ENCODE results near the gene NXPE3. TPM values are rescaled to one million over a fixed set of nuclear protein-coding genes. Genes with fewer than 3 reads are reported as not detected.

The NXPE3 gene
- total RNA-seq, 4 donors from 2014 or later = 8.9 to 15.5 (median 12.5) TPM

GRCh38 chr3:101796077-101796680, 17.2 kb downstream of the NXPE3 start:
- TF ChIP-seq CTCF (IDR thresholded peaks at IDR 0.05; ENCODE audit: low read depth) = no peak

DNA sequence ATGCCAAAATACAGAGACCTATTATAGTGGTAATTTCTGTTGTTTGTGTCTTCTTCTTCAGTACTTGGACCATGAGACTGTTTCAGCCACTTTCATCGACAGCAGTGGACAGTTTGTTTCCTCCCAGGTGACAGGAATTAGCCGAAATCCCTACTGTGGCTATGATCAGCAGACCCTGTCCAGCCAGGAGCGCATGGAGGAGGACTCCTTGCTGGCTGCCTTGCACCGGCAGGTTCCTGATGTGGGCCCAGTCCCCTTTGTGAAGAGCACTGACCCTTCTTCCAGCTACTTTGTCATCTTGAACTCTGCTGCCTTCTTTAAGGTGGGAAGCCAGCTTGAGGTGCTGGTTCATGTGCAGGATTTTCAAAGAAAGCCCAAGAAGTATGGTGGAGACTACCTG, 22.2 kb downstream of the NXPE3 start:
- TF ChIP-seq CTCF (IDR thresholded peaks at IDR 0.05; ENCODE audit: low read depth) = no peak

DNA sequence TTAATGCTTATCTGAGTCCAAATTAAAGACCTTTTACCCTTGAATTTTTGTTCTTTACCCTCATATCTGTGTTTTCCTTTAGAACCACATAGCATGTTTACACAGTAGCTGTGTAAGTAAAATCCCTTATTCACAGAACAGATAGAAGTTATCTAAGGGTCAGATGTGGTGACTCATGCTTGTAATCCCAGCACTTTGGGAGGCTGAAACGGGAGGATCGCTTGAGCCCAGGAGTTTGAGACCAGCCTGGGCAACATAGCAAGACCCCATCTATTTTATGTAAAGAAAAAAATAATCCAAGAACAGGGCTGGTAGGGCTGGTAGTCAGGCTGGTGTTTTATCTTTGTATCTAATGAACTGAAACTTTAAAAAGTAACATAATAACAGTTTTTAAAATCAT, 23.2 kb downstream of the NXPE3 start:
- no peak for TF ChIP-seq CTCF (IDR thresholded peaks at IDR 0.05; ENCODE audit: low read depth)

DNA sequence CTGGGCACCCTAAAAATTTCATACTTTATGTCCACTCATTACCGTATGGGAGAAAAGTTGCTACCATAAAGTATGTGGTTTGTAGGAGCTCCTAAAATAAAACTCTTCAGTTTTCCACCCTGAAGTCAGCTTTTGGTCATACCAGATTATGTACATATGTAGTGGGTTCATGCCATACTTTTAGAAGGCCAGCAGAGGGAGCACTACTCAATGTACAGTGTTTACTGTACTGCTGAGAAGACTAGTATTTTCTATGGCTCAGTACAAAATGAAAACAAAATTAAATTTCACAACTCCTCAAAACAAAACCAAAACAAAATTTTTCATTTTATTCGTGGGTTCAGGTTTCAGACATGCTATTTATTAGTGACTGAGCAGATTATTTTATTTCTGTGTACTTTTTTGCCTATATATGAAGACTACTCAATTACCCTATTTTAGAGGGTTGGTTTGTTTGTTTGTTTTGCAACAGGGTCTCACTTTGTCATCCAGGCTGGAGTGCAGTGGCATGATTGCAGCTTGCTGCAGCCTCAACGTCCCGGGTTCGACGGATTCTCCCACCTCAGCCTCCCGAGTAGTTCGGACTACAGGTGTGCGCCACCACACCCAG, 24.3 kb downstream of the NXPE3 start:
- TF ChIP-seq CTCF (IDR thresholded peaks at IDR 0.05; ENCODE audit: low read depth) = no peak

GRCh38 chr3:101803939-101804338, 24.9 kb downstream of the NXPE3 start:
- no peak for TF ChIP-seq CTCF (IDR thresholded peaks at IDR 0.05; ENCODE audit: low read depth)

GRCh38 chr3:101806491-101806890, 27.5 kb downstream of the NXPE3 start:
- no peak for TF ChIP-seq CTCF (IDR thresholded peaks at IDR 0.05; ENCODE audit: low read depth)

DNA sequence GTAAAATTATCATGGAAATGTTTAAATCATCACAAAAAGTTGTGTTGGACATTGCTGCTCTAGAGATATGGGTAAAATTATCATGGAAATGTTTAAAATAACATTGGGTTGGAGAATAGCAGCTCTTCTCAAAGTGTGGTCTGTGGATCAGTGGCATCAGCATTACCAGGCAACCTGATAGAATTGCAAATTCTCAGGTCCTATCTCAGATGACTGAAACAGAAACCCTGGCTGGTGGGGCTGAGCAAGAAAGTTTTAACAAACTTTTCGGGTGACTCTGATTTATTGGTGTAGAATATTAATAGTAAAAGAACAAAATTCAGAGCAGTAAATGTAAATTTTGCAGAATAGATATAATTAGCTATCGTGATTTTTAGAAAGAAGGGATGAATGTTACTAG, 28.9 kb downstream of the NXPE3 start:
- no peak for TF ChIP-seq CTCF (IDR thresholded peaks at IDR 0.05; ENCODE audit: low read depth)

Data from subcutaneous adipose tissue (tissue), 4 donors.